ENCODE data around the gene IFT122.

Gene IFT122

GRCh38 chr3:129440618-129441190 is 680 bp downstream of the IFT122 start:
- no peak for DNase-seq

GRCh38 chr3:129441215-129441614 is 1.2 kb downstream of the IFT122 start:
- DNase-seq = no peak

- no peak for DNase-seq
Measured at GRCh38 chr3:129441782-129442181, 1.8 kb downstream of the IFT122 start.

GRCh38 chr3:129442486-129442885 is 2.5 kb downstream of the IFT122 start:
- no peak for DNase-seq

DNA sequence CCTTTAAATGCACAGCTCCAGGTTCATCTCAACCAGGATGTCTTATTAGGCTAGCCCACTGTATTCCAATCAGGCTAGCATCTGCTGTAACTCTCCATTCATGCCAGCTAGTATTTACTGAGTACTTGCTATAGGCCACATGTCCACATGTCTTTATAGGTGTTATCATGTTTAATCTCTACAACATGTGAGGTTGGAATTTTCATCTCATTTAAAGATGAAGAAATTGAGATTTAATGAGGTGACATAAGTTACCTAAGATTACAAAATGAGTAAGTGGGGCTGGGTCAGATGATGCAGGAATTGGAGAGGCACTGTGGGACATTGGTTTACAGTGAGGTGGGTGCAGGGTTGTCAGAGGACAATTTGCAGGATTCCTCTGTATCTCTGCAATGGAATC is 2.9 kb downstream of the IFT122 start:
- DNase-seq = no peak

DNA sequence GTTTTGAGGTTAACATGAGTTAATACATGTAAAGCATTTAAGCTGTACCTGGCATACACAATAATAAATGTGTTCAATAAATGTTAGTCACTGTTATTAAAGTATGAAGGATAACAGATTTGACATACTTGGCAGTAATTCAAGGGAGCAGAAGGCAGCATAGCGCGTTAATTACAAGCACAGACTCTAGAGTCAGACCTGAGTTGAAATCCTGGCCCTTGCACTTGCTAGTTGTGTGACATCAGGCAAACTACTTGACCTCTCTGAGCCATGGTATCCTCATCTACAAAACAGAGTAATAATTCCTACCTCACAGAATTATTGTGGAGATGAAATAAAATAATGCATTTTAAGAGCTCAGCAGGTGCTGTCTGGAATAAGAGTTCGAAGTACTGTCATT is 5.4 kb downstream of the IFT122 start:
- DNase-seq = no peak

DNA sequence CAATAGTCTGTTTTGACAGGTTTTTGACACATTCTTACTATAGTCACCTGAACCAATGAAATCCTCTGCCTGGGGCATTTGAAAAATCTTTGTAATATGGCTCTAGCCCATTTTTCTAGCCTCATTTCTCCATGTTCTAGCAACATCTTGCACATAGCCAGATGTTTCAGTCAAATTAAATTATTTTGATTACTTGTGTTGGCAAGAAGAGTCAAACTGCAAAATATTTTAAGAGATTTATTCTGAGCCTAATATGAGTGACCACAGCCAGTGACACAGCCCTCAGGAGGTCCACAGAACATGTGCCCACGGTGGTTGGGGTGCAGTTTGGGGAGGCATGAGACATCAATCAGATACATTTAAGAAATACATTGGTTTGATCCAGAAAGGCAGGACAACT is 6.9 kb downstream of the IFT122 start:
- DNase-seq = no peak

GRCh38 chr3:129448186-129448895 is 8.3 kb downstream of the IFT122 start:
- no peak for DNase-seq

DNA sequence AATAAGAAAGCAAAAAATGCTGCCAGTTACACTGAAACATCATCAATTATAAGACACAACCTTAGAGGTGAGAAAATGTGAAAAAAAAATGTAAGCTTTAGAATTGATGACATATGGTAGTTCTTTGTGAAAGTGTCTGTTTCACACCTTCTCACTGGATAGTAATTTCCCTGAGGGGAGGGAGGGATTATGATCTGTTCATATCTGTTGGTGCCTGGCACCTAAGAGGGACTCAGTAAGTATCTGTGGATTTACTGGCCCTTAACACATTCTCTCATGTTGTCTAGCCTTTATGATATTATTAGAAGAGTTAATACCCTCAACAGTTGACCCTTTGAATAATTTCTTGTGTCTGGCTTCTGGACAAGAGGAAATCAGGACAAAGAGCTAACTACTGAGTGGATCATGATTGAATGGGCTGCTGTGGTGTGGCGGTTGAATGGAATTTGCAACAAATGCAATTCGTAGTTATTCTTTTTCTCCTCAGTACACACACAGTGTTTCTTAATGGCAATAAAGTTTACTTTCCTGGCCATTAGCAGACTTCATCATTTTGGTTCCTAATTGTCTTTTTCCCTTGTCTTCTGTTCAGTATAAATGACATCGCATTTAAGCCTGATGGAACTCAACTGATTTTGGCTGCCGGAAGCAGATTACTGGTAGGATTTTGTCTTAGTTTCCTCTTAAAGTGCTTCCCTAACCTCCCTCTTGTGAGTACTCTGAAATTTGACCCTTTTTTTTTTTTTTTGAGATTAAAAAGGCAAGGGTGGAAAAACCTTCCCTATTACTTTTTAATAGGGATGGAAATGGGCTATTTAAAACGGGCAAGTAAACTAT is 9.5 kb downstream of the IFT122 start:
- no peak for DNase-seq

- no peak for DNase-seq
Measured at GRCh38 chr3:129453732-129454131, 13.7 kb downstream of the IFT122 start.

DNA sequence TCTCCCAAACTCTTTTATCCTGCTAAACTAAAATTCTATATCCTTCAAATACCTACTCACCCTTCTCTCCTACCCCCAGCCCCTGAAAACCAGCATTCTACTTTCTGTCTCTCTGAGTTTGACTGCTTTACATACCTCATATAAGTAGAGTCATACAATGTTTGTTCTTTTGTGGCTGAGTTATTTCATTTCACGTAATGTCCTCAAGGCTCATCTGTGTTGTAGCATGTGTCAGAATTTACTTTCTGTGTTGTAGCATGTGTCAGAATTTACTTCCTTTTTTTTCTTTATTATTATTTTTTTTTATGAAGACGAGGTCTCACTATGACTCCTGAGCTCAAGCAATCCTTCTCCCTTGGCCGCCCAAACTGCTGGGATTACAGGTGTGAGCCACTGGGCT is 20.1 kb downstream of the IFT122 start:
- DNase-seq = no peak

DNA sequence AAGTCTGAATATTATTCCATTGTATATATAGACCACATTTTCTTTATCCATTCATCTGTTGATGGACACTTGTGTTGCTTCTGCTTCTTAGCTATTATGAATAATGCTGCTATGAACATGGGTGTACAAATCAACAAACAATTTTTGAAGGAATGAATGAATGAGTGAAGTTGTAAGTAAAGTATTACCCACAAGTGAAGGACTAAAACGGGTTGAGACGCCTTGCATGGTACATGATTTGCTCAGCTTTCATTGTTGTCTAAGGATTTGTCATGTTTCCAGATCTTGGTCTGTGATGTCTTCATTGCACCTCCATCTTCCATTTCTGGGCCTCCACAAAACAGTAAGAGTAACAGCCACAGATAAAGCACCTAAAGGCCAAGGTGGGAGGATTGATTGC is 20.5 kb downstream of the IFT122 start:
- DNase-seq = no peak

DNA sequence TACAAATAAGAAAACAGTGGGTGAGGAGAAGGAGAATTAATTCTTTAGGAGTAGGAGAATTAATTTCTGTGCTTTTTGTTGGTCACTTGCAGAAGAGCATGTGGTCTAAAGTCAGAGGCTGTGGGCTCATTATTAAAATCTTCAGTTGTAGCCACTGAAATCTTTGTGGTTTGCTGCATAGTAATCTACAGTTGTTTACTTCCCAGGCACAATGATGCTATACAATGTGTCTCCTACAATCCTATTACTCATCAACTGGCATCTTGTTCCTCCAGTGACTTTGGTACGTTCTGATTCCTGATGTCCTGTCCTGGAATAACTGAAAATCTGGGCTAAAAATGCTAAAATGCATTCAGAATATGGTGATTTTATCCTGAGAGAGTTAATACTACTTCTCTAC is 21.0 kb downstream of the IFT122 start:
- no peak for DNase-seq

- no peak for DNase-seq
Measured at GRCh38 chr3:129461461-129462146, 21.6 kb downstream of the IFT122 start.

- no peak for DNase-seq
Measured at GRCh38 chr3:129462361-129462968, 22.4 kb downstream of the IFT122 start.

GRCh38 chr3:129463094-129463493 is 23.1 kb downstream of the IFT122 start:
- DNase-seq = no peak

DNA sequence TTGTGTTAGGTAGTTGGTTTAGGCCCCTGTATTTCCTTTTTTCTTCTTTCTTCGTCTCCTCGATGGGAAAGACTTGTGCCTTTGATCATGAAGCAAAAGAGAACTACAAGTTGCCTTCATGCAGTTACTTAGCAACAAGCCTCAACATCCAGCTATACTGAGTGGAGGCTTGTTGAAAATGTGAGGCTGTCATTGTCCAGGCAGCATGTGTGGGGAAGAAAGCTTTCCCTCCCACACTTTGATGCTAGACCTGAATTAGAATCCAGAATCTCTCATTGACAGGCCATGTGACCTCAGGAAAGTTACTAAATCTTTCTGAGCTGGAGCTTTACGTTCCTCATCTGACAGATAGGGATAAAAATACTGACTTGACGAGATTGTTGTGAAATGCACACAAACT is 23.7 kb downstream of the IFT122 start:
- DNase-seq = no peak

- DNase-seq = no peak
Measured at GRCh38 chr3:129467932-129468331, 27.9 kb downstream of the IFT122 start.

DNA sequence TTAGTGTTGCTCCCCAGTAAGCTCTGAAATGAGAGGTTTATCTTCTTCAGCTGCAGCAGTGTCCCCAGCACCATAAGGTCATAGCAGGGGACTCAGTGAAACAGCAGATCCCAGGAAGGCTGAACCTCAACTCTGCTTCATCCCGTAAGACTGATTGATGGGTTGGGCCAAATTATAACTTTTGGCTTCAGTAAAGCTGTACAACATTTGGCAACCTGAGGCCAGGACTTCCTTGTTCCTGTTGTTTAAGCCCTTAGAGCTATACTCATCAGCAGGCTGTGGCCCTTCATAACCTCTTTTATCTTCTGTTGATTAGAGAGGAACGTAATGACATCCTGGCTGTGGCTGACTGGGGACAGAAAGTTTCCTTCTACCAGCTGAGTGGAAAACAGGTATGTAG is 29.0 kb downstream of the IFT122 start:
- DNase-seq = no peak

- no peak for DNase-seq
Measured at GRCh38 chr3:129470861-129471260, 30.8 kb downstream of the IFT122 start.

- DNase-seq = no peak
Measured at GRCh38 chr3:129473067-129473768, 33.2 kb downstream of the IFT122 start.

- no peak for DNase-seq
Measured at GRCh38 chr3:129473769-129474152, 33.7 kb downstream of the IFT122 start.
